Measurements from ENCODE around the gene TREML1. TPM values are rescaled to one million over a fixed set of nuclear protein-coding genes. Genes with fewer than 3 reads are reported as not detected.

Gene TREML1
- polyA plus RNA-seq, 3 donors, result 0.65 to 3.6 (median 2.6) TPM

DNA sequence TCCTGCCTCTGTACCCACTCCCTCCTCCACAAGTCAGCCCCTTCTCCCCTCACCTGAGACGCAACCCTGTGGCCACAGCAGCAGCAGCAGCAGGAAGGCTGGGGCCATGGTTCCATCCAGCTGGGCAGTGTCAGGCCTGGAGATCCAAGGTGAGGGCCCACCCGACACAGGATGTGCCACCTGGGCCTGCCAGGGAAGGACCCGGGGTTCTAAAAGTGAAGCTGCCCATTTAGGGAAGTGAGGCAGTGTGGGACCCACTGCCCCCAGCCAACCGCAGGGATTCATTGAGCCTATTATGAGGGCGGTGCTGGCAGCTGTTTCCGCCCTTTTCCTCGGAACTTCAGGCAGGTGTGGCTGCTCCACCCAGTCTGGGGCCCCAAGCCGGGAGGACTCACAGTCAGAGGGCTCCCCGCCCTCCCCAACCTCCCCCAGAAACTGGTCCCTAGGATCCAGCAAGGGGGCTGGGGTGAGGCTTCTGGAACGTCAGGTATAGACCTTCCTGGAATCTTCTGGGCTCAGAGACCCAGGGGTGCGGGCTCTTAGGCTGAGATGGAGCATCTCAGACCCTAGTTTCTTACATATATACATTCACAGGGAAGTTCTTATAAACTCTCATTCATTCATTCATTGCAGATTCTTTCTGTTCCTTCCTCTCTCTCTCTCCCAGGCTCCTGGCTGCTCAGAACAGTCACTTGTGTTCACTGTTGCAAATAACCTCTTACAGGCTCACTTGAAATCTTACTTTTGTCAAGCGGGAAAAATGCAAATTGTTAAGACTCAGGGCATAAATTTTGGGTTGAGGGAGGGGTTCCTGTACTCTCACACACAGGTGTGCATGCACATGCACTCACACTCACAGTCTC, 47.0 kb upstream of the TREML1 start, which contains the start of gene TREML2:
Gene TREML2, minus strand, starts transcription at position 249 of the 863 bp plus-strand sequence. Its CDS starts 141 bp downstream, at position 108.
- Mint-ChIP-seq H3K27ac (peak within 1 kb of the TSS; percentile 96 to 99 (median 97)), H3K27me3 (ENCODE audit: low read depth in 3 of 3) (peaks cover 0 to 5% (median 2%) of the 10 kb centered on the region in 3 donors), H3K36me3 (peaks cover 10 to 11% of the 10 kb centered on the region in 2 donors), H3K4me1 (peaks cover 59% of the 10 kb centered on the region), H3K4me3 (peak within 1 kb of the TSS; percentile 45 to 73), H3K9me3 (no peaks in the 10 kb centered on the region)
- H3K27ac ChIP-seq (ENCODE audit: low read depth in 1 of 2, low read length in 2 of 2), result peak within 1 kb of the TSS; percentile 96 to 99
- 2% methylated on average over 4 of the region's 12 CpGs for WGBS (ENCODE audit: insufficient coverage)
- H3K36me3 ChIP-seq (replicated peaks in 1 of 2; ENCODE audit: control insufficient read depth in 1 of 2, insufficient read depth in 2 of 2, low read length in 2 of 2), result no peaks in the 10 kb centered on the region
- intact Hi-C loops (cut with micrococcal nuclease), result no loop called here
- peak; percentile 47 to 53 (median 53) for DNase-seq
- peak within 1 kb of the TSS; percentile 44 for H2AFZ ChIP-seq (ENCODE audit: insufficient read depth, low read depth, low read length, poor library complexity, severe bottlenecking)
- no peaks in the 10 kb centered on the region for H3K79me2 ChIP-seq (ENCODE audit: insufficient read depth, low read length)
- no peaks in the 10 kb centered on the region for H4K20me1 ChIP-seq (ENCODE audit: insufficient read depth, low read length)
- H3K9me3 ChIP-seq (replicated peaks in 1 of 2; ENCODE audit: control insufficient read depth in 1 of 2, insufficient read depth in 1 of 2, low read length in 2 of 2), result no peaks in the 10 kb centered on the region
- TF ChIP-seq, protein P1, sequence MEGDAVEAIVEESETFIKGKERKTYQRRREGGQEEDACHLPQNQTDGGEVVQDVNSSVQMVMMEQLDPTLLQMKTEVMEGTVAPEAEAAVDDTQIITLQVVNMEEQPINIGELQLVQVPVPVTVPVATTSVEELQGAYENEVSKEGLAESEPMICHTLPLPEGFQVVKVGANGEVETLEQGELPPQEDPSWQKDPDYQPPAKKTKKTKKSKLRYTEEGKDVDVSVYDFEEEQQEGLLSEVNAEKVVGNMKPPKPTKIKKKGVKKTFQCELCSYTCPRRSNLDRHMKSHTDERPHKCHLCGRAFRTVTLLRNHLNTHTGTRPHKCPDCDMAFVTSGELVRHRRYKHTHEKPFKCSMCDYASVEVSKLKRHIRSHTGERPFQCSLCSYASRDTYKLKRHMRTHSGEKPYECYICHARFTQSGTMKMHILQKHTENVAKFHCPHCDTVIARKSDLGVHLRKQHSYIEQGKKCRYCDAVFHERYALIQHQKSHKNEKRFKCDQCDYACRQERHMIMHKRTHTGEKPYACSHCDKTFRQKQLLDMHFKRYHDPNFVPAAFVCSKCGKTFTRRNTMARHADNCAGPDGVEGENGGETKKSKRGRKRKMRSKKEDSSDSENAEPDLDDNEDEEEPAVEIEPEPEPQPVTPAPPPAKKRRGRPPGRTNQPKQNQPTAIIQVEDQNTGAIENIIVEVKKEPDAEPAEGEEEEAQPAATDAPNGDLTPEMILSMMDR (IDR thresholded peaks at IDR 0.05), result no peak
- no peaks in the 10 kb centered on the region for H3K27me3 ChIP-seq (ENCODE audit: control insufficient read depth in 2 of 2, insufficient read depth in 2 of 2, low read length in 2 of 2)
- H3K4me1 ChIP-seq (ENCODE audit: control insufficient read depth in 1 of 2, insufficient read depth in 2 of 2, low read length in 2 of 2), result peaks cover 48 to 52% of the 10 kb centered on the region in 2 donors
- H3K4me3 ChIP-seq (replicated peaks in 1 of 3; ENCODE audit: low read depth in 2 of 3, low read length in 3 of 3), result peak within 1 kb of the TSS in 2 of 3 experiments; percentile 6 to 49
- H3K9ac ChIP-seq (ENCODE audit: insufficient read depth, low read length, poor library complexity, severe bottlenecking), result peak within 1 kb of the TSS; percentile 73
- peak within 1 kb of the TSS; percentile 56 for H3K4me2 ChIP-seq (replicated peaks; ENCODE audit: extremely low read depth, low read length, poor library complexity, severe bottlenecking)

DNA sequence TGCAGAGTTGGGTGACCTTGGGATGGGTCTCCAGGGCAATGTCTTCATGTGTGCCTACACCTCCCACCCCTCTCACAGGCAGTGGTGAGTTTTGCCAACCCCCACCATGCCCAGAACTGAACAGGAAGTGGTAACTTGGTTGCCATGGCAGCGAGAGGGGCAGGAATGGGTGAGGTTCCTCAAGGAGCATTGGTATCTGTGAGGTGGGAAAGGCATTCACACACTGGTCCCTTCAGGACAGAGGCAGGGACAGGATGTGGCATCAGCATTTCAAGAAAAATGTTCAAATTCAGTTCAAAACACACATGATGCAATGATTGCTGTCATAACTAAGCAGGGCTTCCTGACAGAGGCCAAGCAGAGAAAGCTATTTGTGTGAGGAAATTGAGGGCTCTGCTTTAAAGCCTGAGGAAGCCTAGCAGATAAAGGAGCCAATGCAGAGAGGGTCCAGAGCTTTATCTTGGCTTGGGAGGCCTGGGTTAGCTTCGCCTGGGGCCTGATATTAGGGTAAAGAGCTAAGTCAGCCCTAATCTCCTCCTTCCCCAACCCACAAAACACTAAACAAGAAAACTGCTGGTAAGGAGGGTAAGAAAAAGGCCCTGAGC, 46.3 kb upstream of the TREML1 start:
- Mint-ChIP-seq H3K4me1 (peaks cover 59% of the 10 kb centered on the region), H3K36me3 (peaks cover 11% of the 10 kb centered on the region in 2 donors), H3K27ac (peak overlapping the region; percentile 96 to 99 (median 97)), H3K27me3 (ENCODE audit: low read depth in 3 of 3) (peaks cover 0 to 5% (median 2%) of the 10 kb centered on the region in 3 donors), H3K9me3 (no peaks in the 10 kb centered on the region), H3K4me3 (peak overlapping the region; percentile 45 to 73)
- Histone ChIP-seq H3K27ac (ENCODE audit: low read depth in 1 of 2, low read length in 2 of 2) (peak overlapping the region; percentile 96 to 99), H2AFZ (ENCODE audit: insufficient read depth, low read depth, low read length, poor library complexity, severe bottlenecking) (peak overlapping the region; percentile 44), H3K9ac (ENCODE audit: insufficient read depth, low read length, poor library complexity, severe bottlenecking) (peak overlapping the region; percentile 73), H3K9me3 (replicated peaks in 1 of 2; ENCODE audit: control insufficient read depth in 1 of 2, insufficient read depth in 1 of 2, low read length in 2 of 2) (no peaks in the 10 kb centered on the region), H3K36me3 (replicated peaks in 1 of 2; ENCODE audit: control insufficient read depth in 1 of 2, insufficient read depth in 2 of 2, low read length in 2 of 2) (no peaks in the 10 kb centered on the region), H3K27me3 (ENCODE audit: control insufficient read depth in 2 of 2, insufficient read depth in 2 of 2, low read length in 2 of 2) (no peaks in the 10 kb centered on the region), H3K4me2 (replicated peaks; ENCODE audit: extremely low read depth, low read length, poor library complexity, severe bottlenecking) (peak overlapping the region; percentile 56), H3K4me3 (replicated peaks in 1 of 3; ENCODE audit: low read depth in 2 of 3, low read length in 3 of 3) (peak overlapping the region in 2 of 3 experiments; percentile 6 to 49), H4K20me1 (ENCODE audit: insufficient read depth, low read length) (no peaks in the 10 kb centered on the region), H3K4me1 (ENCODE audit: control insufficient read depth in 1 of 2, insufficient read depth in 2 of 2, low read length in 2 of 2) (peaks cover 48 to 52% of the 10 kb centered on the region in 2 donors), H3K79me2 (ENCODE audit: insufficient read depth, low read length) (no peaks in the 10 kb centered on the region)
- 0% methylated on average over 1 of the region's 2 CpGs for WGBS (ENCODE audit: insufficient coverage)
- TF ChIP-seq, protein P1 (IDR thresholded peaks at IDR 0.05), result no peak
- intact Hi-C loops (cut with micrococcal nuclease), result no loop called here
- peak; percentile 73 to 83 (median 78) for DNase-seq
